ENCODE data around the gene POLR2H. TPM values are rescaled to one million over a fixed set of nuclear protein-coding genes. Genes with fewer than 3 reads are reported as not detected.
A peak's percentile ranks its signal among the peaks of the same experiment; 100 is the strongest.

POLR2H gene
- total RNA-seq, 1 donor from 2014 or later = 60.5 TPM

- ChIA-PET POLR2A (no interaction called here), CTCF (no interaction called here)
- Mint-ChIP-seq H3K9me3 (no peaks in the 10 kb centered on the region), H3K4me1 (no peaks in the 10 kb centered on the region), H3K4me3 (no peak overlapping the region), H3K27ac (no peak overlapping the region), H3K36me3 (ENCODE audit: low read depth) (peaks cover 99% of the 10 kb centered on the region), H3K27me3 (no peaks in the 10 kb centered on the region)
- no peak for TF ChIP-seq CTCF (IDR thresholded peaks at IDR 0.05)
- DNase-seq (no peak), ATAC-seq (ENCODE audit: low read depth) (no peak)
- intact Hi-C loops (cut with micrococcal nuclease) = no loop called here
These were observed 33.0 kb upstream of the POLR2H start for GRCh38 chr3:184328516-184328915.

- no peak overlapping the region for H3K4me3 Mint-ChIP-seq
- intact Hi-C loops (cut with micrococcal nuclease) = no loop called here
- no peak for TF ChIP-seq CTCF (IDR thresholded peaks at IDR 0.05)
- H3K4me1 Mint-ChIP-seq = peaks cover 25% of the 10 kb centered on the region
- ChIA-PET POLR2A (no interaction called here), CTCF (no interaction called here)
- ATAC-seq (ENCODE audit: low read depth) (no peak), DNase-seq (no peak)
- H3K27ac Mint-ChIP-seq = peak overlapping the region; percentile 56
- peaks cover 76% of the 10 kb centered on the region for H3K36me3 Mint-ChIP-seq (ENCODE audit: low read depth)
- H3K9me3 Mint-ChIP-seq = no peaks in the 10 kb centered on the region
- peaks cover 1% of the 10 kb centered on the region for H3K27me3 Mint-ChIP-seq
These were observed 29.0 kb upstream of the POLR2H start for GRCh38 chr3:184332370-184333090.

DNA sequence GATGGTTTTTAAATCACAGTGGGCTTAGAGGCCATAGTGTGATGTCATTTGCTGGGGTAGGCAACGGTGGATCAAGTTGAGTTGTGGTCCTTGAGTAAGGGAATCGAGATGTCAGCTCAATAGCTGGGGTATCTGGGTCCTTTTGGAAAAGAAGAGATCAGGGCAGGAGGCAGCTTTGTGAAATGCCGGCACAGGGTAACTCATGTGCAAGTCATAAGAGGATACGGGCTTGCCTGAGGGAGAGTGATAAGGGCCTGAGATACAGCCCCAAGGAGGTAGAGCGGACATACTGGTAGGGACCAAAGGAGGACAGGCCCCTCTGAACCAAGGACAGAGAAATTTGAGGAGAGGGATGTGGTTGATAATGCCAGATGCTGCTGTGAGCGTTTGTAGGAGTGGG lies 28.3 kb upstream of the POLR2H start:
- H3K36me3 Mint-ChIP-seq (ENCODE audit: low read depth) = peaks cover 69% of the 10 kb centered on the region
- POLR2A ChIA-PET = interaction anchor here (0.6 kb wide), 1 partner anchor 18 kb away, joined by 3 read pairs; no protein-coding TSS in a partner anchor
- CTCF ChIA-PET = no interaction called here
- no peaks in the 10 kb centered on the region for H3K9me3 Mint-ChIP-seq
- intact Hi-C loops (cut with micrococcal nuclease) = no loop called here
- DNase-seq = no peak
- no peak for TF ChIP-seq CTCF (IDR thresholded peaks at IDR 0.05)
- peaks cover 5% of the 10 kb centered on the region for H3K27me3 Mint-ChIP-seq
- H3K4me1 Mint-ChIP-seq = peaks cover 32% of the 10 kb centered on the region
- ATAC-seq (ENCODE audit: low read depth) = no peak
- no peak overlapping the region for H3K4me3 Mint-ChIP-seq
- H3K27ac Mint-ChIP-seq = peak overlapping the region; percentile 56

DNA sequence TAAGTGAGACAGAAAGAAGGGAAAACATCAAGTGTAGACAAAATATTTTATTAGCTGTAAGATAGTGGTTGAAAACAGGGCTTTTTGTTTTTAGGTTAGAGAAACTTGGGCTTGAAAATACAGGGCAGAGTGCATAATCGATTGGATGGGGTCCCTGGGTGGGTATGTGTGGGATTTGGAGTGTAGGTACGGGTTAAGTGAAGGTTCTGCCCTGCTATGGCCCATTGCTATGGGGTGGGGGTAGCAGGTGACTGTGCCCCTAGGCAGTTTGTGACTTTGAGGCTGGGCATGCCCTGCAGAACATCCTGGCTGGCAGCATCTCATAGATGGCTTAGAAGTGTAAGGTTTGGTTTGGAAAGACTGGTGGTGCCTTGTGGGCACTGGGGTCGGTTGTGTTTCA lies 27.8 kb upstream of the POLR2H start:
- Mint-ChIP-seq H3K27ac (peak overlapping the region; percentile 24), H3K4me3 (no peak overlapping the region), H3K36me3 (ENCODE audit: low read depth) (peaks cover 64% of the 10 kb centered on the region), H3K9me3 (no peaks in the 10 kb centered on the region), H3K27me3 (peaks cover 5% of the 10 kb centered on the region), H3K4me1 (peaks cover 33% of the 10 kb centered on the region)
- ChIA-PET CTCF (no interaction called here), POLR2A (interaction anchor here (0.6 kb wide), 2 partner anchors 19 to 888 kb away, joined by 3 read pairs; no protein-coding TSS in a partner anchor)
- DNase-seq (no peak), ATAC-seq (ENCODE audit: low read depth) (no peak)
- TF ChIP-seq CTCF (IDR thresholded peaks at IDR 0.05) = no peak
- intact Hi-C loops (cut with micrococcal nuclease) = loop anchor here (1.0 kb wide), 1 partner anchor 84 kb away; the partner anchor contains the start of gene EEF1AKMT4

GRCh38 chr3:184334470-184335158 lies 26.9 kb upstream of the POLR2H start:
- ChIA-PET POLR2A (interaction anchor here (0.6 kb wide), 1 partner anchor 889 kb away, joined by 3 read pairs; no protein-coding TSS in a partner anchor), CTCF (no interaction called here)
- TF ChIP-seq CTCF (IDR thresholded peaks at IDR 0.05) = no peak
- Mint-ChIP-seq H3K4me3 (peak overlapping the region; percentile 56), H3K4me1 (peaks cover 33% of the 10 kb centered on the region), H3K27ac (no peak overlapping the region), H3K9me3 (no peaks in the 10 kb centered on the region), H3K27me3 (peaks cover 5% of the 10 kb centered on the region), H3K36me3 (ENCODE audit: low read depth) (peaks cover 55% of the 10 kb centered on the region)
- DNase-seq = no peak
- intact Hi-C loops (cut with micrococcal nuclease) = loop anchor here (1.0 kb wide), 4 partner anchors 19 to 85 kb away; partner anchors contain the start of genes EEF1AKMT4 and PSMD2
- no peak for ATAC-seq (ENCODE audit: low read depth)
